Vagina (tissue), 2 donors: ENCODE data around the gene BCL6B. TPM values are rescaled to one million over a fixed set of nuclear protein-coding genes. Genes with fewer than 3 reads are reported as not detected.
A peak's percentile ranks its signal among the peaks of the same experiment; 100 is the strongest.

Source experiments
- DNase-seq, 2 donors: peaks; one replicate each; pipeline ENCODE4 v3.0.0-alpha.2; 2017; ENCODE audit errors: extremely low spot score in 2 of 2
- H3K27ac ChIP-seq: fragments of 200-600 bp; sonication (generic); one replicate; pipeline ENCODE4 v1.5.1; 2019
- H3K27me3 ChIP-seq: fragments of 200-600 bp; sonication (generic); one replicate; pipeline ENCODE4 v1.5.1; 2019
- H3K36me3 ChIP-seq, 2 donors: fragments of 200-600 bp; sonication (generic); one replicate each; pipeline ENCODE4 v1.5.1; 2017 to 2019
- H3K4me1 ChIP-seq: fragments of 200-600 bp; sonication (generic); one replicate; pipeline ENCODE4 v1.5.1; 2019
- H3K4me3 ChIP-seq, 2 donors: fragments of 200-600 bp; sonication (generic); 1 replicate in 1 of 2; 2 replicates in 1 of 2; pipeline ENCODE4 v1.5.1; 2016 to 2019
- H3K9me3 ChIP-seq: fragments of 200-600 bp; sonication (generic); one replicate; pipeline ENCODE4 v1.5.1; 2019
- CTCF ChIP-seq, 3 experiments: fragments of 450-650 bp in 2 of 3; fragments of 200-600 bp in 1 of 3; sonication (generic) in 1 of 3; IDR thresholded peaks; one replicate each; pipeline ENCODE4 v1.5.1; 2017 to 2019; ENCODE audit warnings: antibody characterized with exemption in 3 of 3, mild to moderate bottlenecking in 2 of 3, moderate library complexity in 2 of 3
- POLR2A ChIP-seq, 2 donors: fragments of 450-650 bp; IDR thresholded peaks; one replicate each; pipeline ENCODE4 v1.6.1; 2017; ENCODE audit warnings: antibody characterized with exemption in 2 of 2, mild to moderate bottlenecking in 2 of 2, moderate library complexity in 2 of 2
- POLR2AphosphoS5 ChIP-seq, 2 donors: sonication (generic); formaldehyde crosslinking; IDR thresholded peaks; one replicate each; pipeline ENCODE4 v1.9.0; 2017; ENCODE audit warnings: antibody characterized with exemption in 2 of 2, mild to moderate bottlenecking in 2 of 2, low read depth in 1 of 2; ENCODE audit not compliant: insufficient read depth in 1 of 2
- intact Hi-C: fragments of 100-400 bp; cut with DNase I; formaldehyde crosslinking; loops from one replicate; pipeline ENCODE4 v1.15.1; 2023
- total RNA-seq: library from RNA; depleted of rRNA; stranded (reverse); fragments of >200 nt; gene quantifications from one replicate; pipeline ENCODE4 v1.2.3, GENCODE V29; 2016

Gene BCL6B
- total RNA-seq, 1 donor from 2014 or later: 10.1 TPM

GRCh38 chr17:7003745-7004144, 19.1 kb upstream of the BCL6B start:
- Histone ChIP-seq H3K4me1 (no peaks in the 10 kb centered on the region), H3K36me3 (peaks cover 0 to 38% of the 10 kb centered on the region in 2 donors), H3K4me3 (no peak overlapping the region), H3K27me3 (no peaks in the 10 kb centered on the region), H3K27ac (no peak overlapping the region), H3K9me3 (no peaks in the 10 kb centered on the region)
- DNase-seq: no peak
- intact Hi-C loops: loop anchor here (2.0 to 10.0 kb wide), 2 partner anchors 89 to 339 kb away; no protein-coding TSS in a partner anchor
- TF ChIP-seq POLR2AphosphoS5 (IDR thresholded peaks at IDR 0.05; ENCODE audit: insufficient read depth in 1 of 2, low read depth in 1 of 2) (no peak), CTCF (IDR thresholded peaks at IDR 0.05) (no peak), POLR2A (IDR thresholded peaks at IDR 0.05) (no peak)

- no peak overlapping the region for H3K27ac ChIP-seq
- intact Hi-C loops: loop anchor here (2.0 to 10.0 kb wide), 2 partner anchors 90 to 340 kb away; no protein-coding TSS in a partner anchor
- H3K36me3 ChIP-seq: peaks cover 0 to 32% of the 10 kb centered on the region in 2 donors
- H3K27me3 ChIP-seq: no peaks in the 10 kb centered on the region
- DNase-seq: no peak
- H3K4me3 ChIP-seq: no peak overlapping the region
- H3K9me3 ChIP-seq: no peaks in the 10 kb centered on the region
- peaks cover 4% of the 10 kb centered on the region for H3K4me1 ChIP-seq
- TF ChIP-seq POLR2AphosphoS5 (IDR thresholded peaks at IDR 0.05; ENCODE audit: insufficient read depth in 1 of 2, low read depth in 1 of 2) (peak in 1 of 2 donors; percentile 11), CTCF (IDR thresholded peaks at IDR 0.05) (peak; percentile 57 to 76 (median 70)), POLR2A (IDR thresholded peaks at IDR 0.05) (no peak)
These were observed 18.2 kb upstream of the BCL6B start for GRCh38 chr17:7004398-7005253.

GRCh38 chr17:7005716-7006115, 17.1 kb upstream of the BCL6B start:
- peaks cover 0 to 21% of the 10 kb centered on the region in 2 donors for H3K36me3 ChIP-seq
- no peak for TF ChIP-seq POLR2A (IDR thresholded peaks at IDR 0.05)
- no peak for TF ChIP-seq CTCF (IDR thresholded peaks at IDR 0.05)
- TF ChIP-seq POLR2AphosphoS5 (IDR thresholded peaks at IDR 0.05; ENCODE audit: insufficient read depth in 1 of 2, low read depth in 1 of 2): no peak
- H3K4me3 ChIP-seq: no peak overlapping the region
- no peaks in the 10 kb centered on the region for H3K9me3 ChIP-seq
- H3K27me3 ChIP-seq: no peaks in the 10 kb centered on the region
- H3K27ac ChIP-seq: no peak overlapping the region
- intact Hi-C loops: loop anchor here (2.0 to 10.0 kb wide), 2 partner anchors 91 to 341 kb away; no protein-coding TSS in a partner anchor
- DNase-seq: no peak
- H3K4me1 ChIP-seq: peaks cover 15% of the 10 kb centered on the region

GRCh38 chr17:7007143-7007542, 15.7 kb upstream of the BCL6B start:
- H3K36me3 ChIP-seq: peaks cover 0 to 10% of the 10 kb centered on the region in 2 donors
- no peak for DNase-seq
- intact Hi-C loops: loop anchor here (10.0 kb wide), 1 partner anchor 342 kb away; no protein-coding TSS in a partner anchor
- no peaks in the 10 kb centered on the region for H3K27me3 ChIP-seq
- no peak overlapping the region for H3K27ac ChIP-seq
- H3K9me3 ChIP-seq: no peaks in the 10 kb centered on the region
- H3K4me1 ChIP-seq: peaks cover 24% of the 10 kb centered on the region
- H3K4me3 ChIP-seq: no peak overlapping the region
- TF ChIP-seq POLR2AphosphoS5 (IDR thresholded peaks at IDR 0.05; ENCODE audit: insufficient read depth in 1 of 2, low read depth in 1 of 2) (no peak), POLR2A (IDR thresholded peaks at IDR 0.05) (no peak), CTCF (IDR thresholded peaks at IDR 0.05) (no peak)

- H3K9me3 ChIP-seq: no peaks in the 10 kb centered on the region
- no peak for DNase-seq
- no peak overlapping the region for H3K27ac ChIP-seq
- TF ChIP-seq POLR2AphosphoS5 (IDR thresholded peaks at IDR 0.05; ENCODE audit: insufficient read depth in 1 of 2, low read depth in 1 of 2) (no peak), CTCF (IDR thresholded peaks at IDR 0.05) (no peak), POLR2A (IDR thresholded peaks at IDR 0.05) (no peak)
- no peaks in the 10 kb centered on the region for H3K36me3 ChIP-seq
- H3K4me3 ChIP-seq: no peak overlapping the region
- intact Hi-C loops: no loop called here
- H3K27me3 ChIP-seq: no peaks in the 10 kb centered on the region
- H3K4me1 ChIP-seq: peaks cover 44% of the 10 kb centered on the region
These were observed 12.3 kb upstream of the BCL6B start for GRCh38 chr17:7010523-7010922.
